Measurements from ENCODE around the gene GJD4.

- no peak for TF ChIP-seq MAX (IDR thresholded peaks at IDR 0.05; ENCODE audit: insufficient read depth, insufficient read length)
- no peak for TF ChIP-seq POLR2A (IDR thresholded peaks at IDR 0.05; ENCODE audit: low read depth, low read length)
- TF ChIP-seq CTCF (IDR thresholded peaks at IDR 0.05; ENCODE audit: extremely low read depth in 1 of 2, insufficient read depth in 1 of 2, low read depth in 1 of 2, low read length in 2 of 2) = no peak
- TF ChIP-seq EZH2 (IDR thresholded peaks at IDR 0.05; ENCODE audit: borderline replicate concordance, low read depth, low read length, severe bottlenecking) = no peak
- TF ChIP-seq POLR2AphosphoS5 (IDR thresholded peaks at IDR 0.05; ENCODE audit: insufficient read depth, low read depth, low read length) = no peak
- TF ChIP-seq JUN (IDR thresholded peaks at IDR 0.05; ENCODE audit: borderline replicate concordance, insufficient read depth, insufficient read length, low read depth) = no peak
Observed at GRCh38 chr10:35594115-35595079, 10.7 kb upstream of the GJD4 start.
